Measurements from ENCODE around the gene UBXN4.

UBXN4 gene

GRCh38 chr2:135812907-135813511, 71.4 kb downstream of the UBXN4 start:
- no peak for DNase-seq

DNA sequence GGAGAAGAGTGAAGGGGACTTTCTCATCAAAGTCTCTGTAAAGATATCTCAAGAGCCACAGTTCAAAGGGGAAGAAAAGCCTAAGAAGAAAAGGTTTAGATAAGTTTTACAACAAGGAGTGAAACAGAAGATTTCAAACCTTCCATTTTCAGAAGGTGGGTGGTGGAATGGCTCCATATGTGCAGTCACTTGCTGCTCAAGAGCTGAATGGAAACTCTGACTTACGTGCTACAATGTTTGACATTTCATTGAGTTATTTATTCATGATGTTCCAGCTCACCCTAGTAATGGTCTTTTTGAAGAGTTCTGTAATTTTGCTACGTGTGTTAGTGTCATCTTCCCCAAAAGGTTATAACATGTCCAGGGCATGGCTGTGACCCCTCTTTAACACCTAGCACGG, 73.6 kb downstream of the UBXN4 start:
- DNase-seq: no peak

DNA sequence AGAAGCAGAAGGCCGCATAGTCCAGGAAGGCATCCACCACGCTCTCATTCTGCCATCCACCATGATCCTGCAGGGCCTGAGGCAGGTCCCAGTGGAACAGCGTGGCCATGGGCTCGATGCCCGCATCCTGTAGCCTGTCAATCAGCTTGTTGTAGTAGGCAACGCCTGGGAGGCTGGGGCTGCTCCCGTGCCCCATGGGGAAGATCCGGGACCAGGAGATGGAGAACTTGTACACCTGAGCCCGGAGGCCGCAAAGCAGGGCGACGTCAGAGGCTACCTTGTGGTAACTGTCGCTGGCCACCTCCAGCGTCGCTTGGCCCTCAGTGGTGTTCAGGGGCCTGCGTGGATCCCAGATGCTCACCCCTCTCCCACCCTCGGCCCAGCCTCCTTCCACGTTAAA, 75.8 kb downstream of the UBXN4 start:
- DNase-seq: no peak

GRCh38 chr2:135817951-135818350, 76.3 kb downstream of the UBXN4 start:
- DNase-seq: no peak

DNA sequence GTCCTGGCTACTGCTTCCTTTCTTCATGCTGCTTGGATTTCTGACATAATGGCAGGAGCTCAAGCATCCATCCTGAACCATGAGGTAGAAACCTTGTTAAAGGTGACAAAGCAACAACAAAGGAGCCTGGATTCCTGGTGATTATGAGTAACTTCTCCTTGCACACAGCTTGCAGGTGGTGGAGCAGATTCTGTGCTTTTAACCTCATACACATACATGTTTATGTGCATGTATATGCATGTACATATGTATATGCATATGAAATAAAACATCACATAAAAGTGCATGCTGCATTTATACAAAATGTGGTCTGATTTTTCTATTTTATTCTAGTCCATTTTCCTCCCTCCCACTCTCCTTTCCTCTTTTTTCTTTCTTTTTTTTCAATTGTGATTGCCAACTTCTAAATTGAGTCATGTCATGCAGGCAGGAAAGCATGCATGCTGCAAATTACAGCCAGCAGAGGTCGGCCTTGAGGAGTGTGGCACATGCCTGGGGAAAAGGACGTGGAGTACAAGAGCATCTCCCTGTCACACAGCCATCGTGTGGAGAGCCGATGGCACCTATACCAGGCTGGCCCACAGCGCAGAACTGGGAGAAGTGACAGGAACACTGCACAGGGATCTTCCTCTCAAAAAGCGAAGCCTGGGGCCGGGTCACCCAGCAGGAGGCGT, 77.4 kb downstream of the UBXN4 start:
- peak in 1 of 4 experiments; percentile 2 for DNase-seq

- DNase-seq: peak; percentile 19 to 52 (median 32)
These were observed 78.5 kb downstream of the UBXN4 start for GRCh38 chr2:135820003-135820618.

DNA sequence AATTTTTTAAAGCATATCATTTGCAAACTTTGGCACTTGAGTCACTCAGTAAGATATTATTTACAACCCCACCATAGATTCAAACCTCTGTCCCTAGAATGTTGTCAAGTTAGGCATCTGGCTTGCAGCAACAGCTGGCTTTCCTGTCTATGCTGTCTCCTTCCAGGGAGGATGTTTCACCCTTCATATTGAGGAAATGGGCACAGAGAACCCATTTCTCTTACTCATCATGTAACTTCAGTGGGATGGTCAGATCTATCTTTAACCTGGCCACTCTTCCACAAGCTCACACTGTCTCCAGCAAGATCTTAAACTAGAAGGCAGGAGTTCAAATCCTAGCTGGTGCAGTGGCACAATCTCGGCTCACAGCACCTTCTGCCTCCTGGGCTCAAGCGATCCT, 79.5 kb downstream of the UBXN4 start:
- no peak for DNase-seq

- no peak for DNase-seq
These were observed 81.2 kb downstream of the UBXN4 start for GRCh38 chr2:135822855-135823254.

GRCh38 chr2:135825131-135825530, 83.5 kb downstream of the UBXN4 start:
- DNase-seq: no peak

DNA sequence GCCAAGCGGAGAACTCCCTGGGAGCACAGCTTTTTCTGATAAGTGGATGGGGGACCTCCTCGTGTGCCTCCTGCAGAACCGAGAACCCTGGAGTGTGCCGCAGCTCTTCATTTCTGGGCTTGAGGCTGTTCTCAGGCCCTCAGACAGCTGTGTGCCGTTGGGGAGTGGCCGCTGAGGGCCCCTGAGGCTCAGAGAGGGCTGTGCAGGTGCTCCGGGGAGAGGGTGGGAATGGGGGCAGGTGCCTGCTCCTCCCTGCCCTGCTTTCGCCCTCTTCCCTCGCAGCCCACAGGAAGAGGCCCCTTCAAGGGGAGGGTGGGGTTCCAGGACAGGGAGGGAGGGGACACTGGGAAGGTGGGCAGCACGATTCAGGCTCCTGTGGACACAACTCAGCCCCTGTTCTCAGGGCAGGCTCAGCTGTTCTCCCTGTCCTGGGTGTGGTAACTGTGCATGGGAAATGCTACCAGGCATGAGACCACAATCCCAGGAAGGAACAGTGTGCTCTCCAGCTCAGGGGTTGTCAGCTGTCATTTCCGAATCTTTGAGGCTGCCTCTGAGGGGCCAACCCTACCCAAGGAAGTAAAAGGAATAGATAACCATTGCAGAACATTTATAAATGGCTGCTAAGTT, 84.0 kb downstream of the UBXN4 start:
- no peak for DNase-seq

DNA sequence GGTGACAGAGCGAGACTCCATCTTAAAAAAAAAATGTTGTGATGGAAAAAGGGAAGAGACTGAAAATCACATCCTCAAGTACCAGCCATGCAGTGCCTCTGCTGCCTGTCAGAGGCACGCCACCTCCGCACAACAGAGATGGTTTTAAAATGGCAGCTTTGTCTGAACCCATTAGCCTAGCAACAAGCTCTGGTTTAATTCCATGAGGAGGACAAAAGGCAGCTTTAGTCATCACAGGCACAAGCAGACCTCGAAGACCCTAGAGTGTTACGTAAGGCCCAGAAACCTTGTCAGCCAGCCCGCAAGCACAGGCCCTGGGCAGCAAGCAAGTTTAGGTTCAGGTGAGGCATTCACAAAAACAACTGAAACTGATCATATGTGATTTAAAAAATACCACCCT, 84.9 kb downstream of the UBXN4 start:
- DNase-seq: no peak

- DNase-seq: no peak
These were observed 87.9 kb downstream of the UBXN4 start for GRCh38 chr2:135829378-135830135.

- no peak for DNase-seq
These were observed 89.6 kb downstream of the UBXN4 start for GRCh38 chr2:135831180-135831812.

GRCh38 chr2:135832891-135833290, 91.2 kb downstream of the UBXN4 start:
- no peak for DNase-seq

Measured in activated naive CD4-positive, alpha-beta T cell (primary cell).